ENCODE results near the gene SQOR.
"Not testable (repeated sequence)": the region's sequence is repeated elsewhere in the genome, so short reads cannot be mapped to it uniquely, and the experiment has no call there.

The SQOR gene

DNA sequence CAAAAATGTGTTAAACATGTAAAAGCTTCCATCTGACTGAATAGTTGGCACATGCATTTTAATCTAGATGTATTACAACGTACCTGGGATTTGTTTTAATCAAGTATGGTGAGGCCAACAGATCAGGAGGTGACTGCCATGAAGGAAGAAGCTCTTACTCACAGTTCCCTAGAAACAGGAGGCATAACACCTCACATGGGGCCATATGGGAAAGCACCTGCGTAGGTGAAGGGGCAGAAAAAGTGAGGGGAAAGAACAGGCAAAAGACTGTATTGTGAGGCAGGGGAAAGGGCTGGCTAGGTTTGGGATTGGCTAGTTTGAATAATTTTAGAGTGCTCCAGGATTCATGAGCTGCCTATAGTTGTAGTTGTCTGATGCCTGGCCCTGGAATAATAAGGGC lies 9.6 kb downstream of the SQOR start:
- Histone ChIP-seq H3K4me3 (ENCODE audit: low read depth in 1 of 2, low read length in 2 of 2) (no peak overlapping the region), H3K27me3 (ENCODE audit: control insufficient read depth in 1 of 2, insufficient read depth in 2 of 2, low read length in 2 of 2) (no peaks in the 10 kb centered on the region), H3K9me3 (ENCODE audit: control insufficient read depth in 1 of 2, low read length in 2 of 2) (no peaks in the 10 kb centered on the region), H3K9ac (ENCODE audit: low read depth in 1 of 2, low read length in 2 of 2) (no peak overlapping the region), H3K27ac (ENCODE audit: low read depth, low read length) (no peak overlapping the region), H3K4me1 (ENCODE audit: control insufficient read depth in 1 of 2, insufficient read depth in 2 of 2, low read length in 2 of 2) (peaks cover 57 to 64% of the 10 kb centered on the region in 2 donors), H3K36me3 (ENCODE audit: control insufficient read depth in 1 of 2, insufficient read depth in 2 of 2, low read length in 2 of 2) (no peaks in the 10 kb centered on the region)

GRCh38 chr15:45645026-45645980 lies 10.5 kb downstream of the SQOR start:
- Histone ChIP-seq H3K27me3 (ENCODE audit: control insufficient read depth in 1 of 2, insufficient read depth in 2 of 2, low read length in 2 of 2) (no peaks in the 10 kb centered on the region), H3K4me1 (ENCODE audit: control insufficient read depth in 1 of 2, insufficient read depth in 2 of 2, low read length in 2 of 2) (peaks cover 54 to 58% of the 10 kb centered on the region in 2 donors), H3K4me3 (ENCODE audit: low read depth in 1 of 2, low read length in 2 of 2) (no peak overlapping the region), H3K36me3 (ENCODE audit: control insufficient read depth in 1 of 2, insufficient read depth in 2 of 2, low read length in 2 of 2) (no peaks in the 10 kb centered on the region), H3K27ac (ENCODE audit: low read depth, low read length) (no peak overlapping the region), H3K9me3 (ENCODE audit: control insufficient read depth in 1 of 2, low read length in 2 of 2) (no peaks in the 10 kb centered on the region), H3K9ac (ENCODE audit: low read depth in 1 of 2, low read length in 2 of 2) (no peak overlapping the region)

- no peak overlapping the region for H3K9ac ChIP-seq (ENCODE audit: low read depth in 1 of 2, low read length in 2 of 2)
- H3K27me3 ChIP-seq (ENCODE audit: control insufficient read depth in 1 of 2, insufficient read depth in 2 of 2, low read length in 2 of 2) = no peaks in the 10 kb centered on the region
- no peaks in the 10 kb centered on the region for H3K36me3 ChIP-seq (ENCODE audit: control insufficient read depth in 1 of 2, insufficient read depth in 2 of 2, low read length in 2 of 2)
- H3K27ac ChIP-seq (ENCODE audit: low read depth, low read length) = no peak overlapping the region
- H3K4me3 ChIP-seq (ENCODE audit: low read depth in 1 of 2, low read length in 2 of 2) = no peak overlapping the region
- no peaks in the 10 kb centered on the region for H3K9me3 ChIP-seq (ENCODE audit: control insufficient read depth in 1 of 2, low read length in 2 of 2)
- peaks cover 45 to 48% of the 10 kb centered on the region in 2 donors for H3K4me1 ChIP-seq (ENCODE audit: control insufficient read depth in 1 of 2, insufficient read depth in 2 of 2, low read length in 2 of 2)
Observed at GRCh38 chr15:45646220-45646619, 11.4 kb downstream of the SQOR start.

- H3K36me3 ChIP-seq (ENCODE audit: control insufficient read depth in 1 of 2, insufficient read depth in 2 of 2, low read length in 2 of 2) = no peaks in the 10 kb centered on the region
- H3K27ac ChIP-seq (ENCODE audit: low read depth, low read length) = no peak overlapping the region
- peaks cover 30 to 33% of the 10 kb centered on the region in 2 donors for H3K4me1 ChIP-seq (ENCODE audit: control insufficient read depth in 1 of 2, insufficient read depth in 2 of 2, low read length in 2 of 2)
- no peaks in the 10 kb centered on the region for H3K9me3 ChIP-seq (ENCODE audit: control insufficient read depth in 1 of 2, low read length in 2 of 2)
- no peak overlapping the region for H3K9ac ChIP-seq (ENCODE audit: low read depth in 1 of 2, low read length in 2 of 2)
- H3K4me3 ChIP-seq (ENCODE audit: low read depth in 1 of 2, low read length in 2 of 2) = no peak overlapping the region
- H3K27me3 ChIP-seq (ENCODE audit: control insufficient read depth in 1 of 2, insufficient read depth in 2 of 2, low read length in 2 of 2) = no peaks in the 10 kb centered on the region
Observed at GRCh38 chr15:45647828-45648227, 13.0 kb downstream of the SQOR start.

DNA sequence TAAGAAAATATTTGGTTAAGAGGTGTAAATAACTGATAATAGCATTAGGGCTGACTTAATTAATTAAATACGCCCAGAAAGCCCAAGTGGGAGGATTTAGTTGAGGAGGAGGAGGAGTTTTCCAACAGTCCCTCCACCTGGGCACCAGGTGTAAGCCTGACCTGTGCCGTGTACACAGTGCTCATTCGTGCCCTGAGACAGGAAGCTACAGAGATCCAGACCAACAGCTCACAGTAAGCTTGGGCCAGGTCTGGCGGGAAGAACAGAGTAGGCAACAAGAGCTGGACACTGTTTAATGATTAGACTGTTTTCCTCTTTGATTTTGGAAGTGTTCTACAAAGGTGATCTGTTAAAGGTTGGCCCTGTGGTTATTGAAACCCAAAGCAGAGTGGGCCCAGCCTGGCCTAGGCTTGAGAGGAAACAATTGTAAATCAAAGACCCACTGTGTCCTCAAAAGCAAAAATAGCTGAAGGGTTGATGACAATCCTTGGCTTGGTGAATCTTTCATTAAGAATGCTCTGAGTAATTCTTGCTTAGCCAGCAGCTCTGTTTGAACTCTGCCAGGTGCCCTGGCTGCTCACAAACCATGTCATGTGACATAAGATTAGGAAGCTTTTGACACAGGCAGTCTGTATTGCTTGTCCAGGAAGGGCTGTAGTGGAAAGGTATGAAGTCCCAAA lies 13.8 kb downstream of the SQOR start:
- H3K9me3 ChIP-seq (ENCODE audit: control insufficient read depth in 1 of 2, low read length in 2 of 2) = no peaks in the 10 kb centered on the region
- H3K27ac ChIP-seq (ENCODE audit: low read depth, low read length) = no peak overlapping the region
- peak overlapping the region in 1 of 2 donors; percentile 19 for H3K9ac ChIP-seq (ENCODE audit: low read depth in 1 of 2, low read length in 2 of 2)
- H3K27me3 ChIP-seq (ENCODE audit: control insufficient read depth in 1 of 2, insufficient read depth in 2 of 2, low read length in 2 of 2) = no peaks in the 10 kb centered on the region
- H3K4me1 ChIP-seq (ENCODE audit: control insufficient read depth in 1 of 2, insufficient read depth in 2 of 2, low read length in 2 of 2) = peaks cover 31 to 39% of the 10 kb centered on the region in 2 donors
- H3K4me3 ChIP-seq (ENCODE audit: low read depth in 1 of 2, low read length in 2 of 2) = no peak overlapping the region
- H3K36me3 ChIP-seq (ENCODE audit: control insufficient read depth in 1 of 2, insufficient read depth in 2 of 2, low read length in 2 of 2) = no peaks in the 10 kb centered on the region

DNA sequence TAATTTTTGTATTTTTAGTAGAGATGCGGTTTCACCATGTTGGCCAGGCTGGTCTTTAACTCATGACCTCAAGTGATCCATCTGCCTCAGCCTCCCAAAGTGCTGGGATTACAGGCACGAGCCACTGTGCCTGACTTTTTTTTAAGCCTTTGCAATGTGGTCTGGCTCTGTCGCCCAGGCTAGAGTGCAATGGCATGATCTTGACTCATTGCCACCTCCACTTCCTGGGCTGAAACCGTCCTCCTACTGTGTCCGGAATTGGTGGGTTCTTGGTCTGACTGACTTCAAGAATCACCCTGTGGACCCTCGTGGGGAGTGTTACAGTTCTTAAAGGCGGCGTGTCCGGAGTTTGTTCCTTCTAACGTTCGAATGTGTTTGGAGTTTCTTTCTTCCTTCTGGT lies 15.2 kb downstream of the SQOR start:
- H3K27me3 ChIP-seq (ENCODE audit: control insufficient read depth in 1 of 2, insufficient read depth in 2 of 2, low read length in 2 of 2); H3K36me3 ChIP-seq (ENCODE audit: control insufficient read depth in 1 of 2, insufficient read depth in 2 of 2, low read length in 2 of 2); H3K9ac ChIP-seq (ENCODE audit: low read depth in 1 of 2, low read length in 2 of 2); H3K27ac ChIP-seq (ENCODE audit: low read depth, low read length); H3K4me3 ChIP-seq (ENCODE audit: low read depth in 1 of 2, low read length in 2 of 2); H3K9me3 ChIP-seq (ENCODE audit: control insufficient read depth in 1 of 2, low read length in 2 of 2): not testable (repeated sequence)
- H3K4me1 ChIP-seq (ENCODE audit: control insufficient read depth in 1 of 2, insufficient read depth in 2 of 2, low read length in 2 of 2) = peaks cover 29 to 32% of the 10 kb centered on the region in 2 donors

DNA sequence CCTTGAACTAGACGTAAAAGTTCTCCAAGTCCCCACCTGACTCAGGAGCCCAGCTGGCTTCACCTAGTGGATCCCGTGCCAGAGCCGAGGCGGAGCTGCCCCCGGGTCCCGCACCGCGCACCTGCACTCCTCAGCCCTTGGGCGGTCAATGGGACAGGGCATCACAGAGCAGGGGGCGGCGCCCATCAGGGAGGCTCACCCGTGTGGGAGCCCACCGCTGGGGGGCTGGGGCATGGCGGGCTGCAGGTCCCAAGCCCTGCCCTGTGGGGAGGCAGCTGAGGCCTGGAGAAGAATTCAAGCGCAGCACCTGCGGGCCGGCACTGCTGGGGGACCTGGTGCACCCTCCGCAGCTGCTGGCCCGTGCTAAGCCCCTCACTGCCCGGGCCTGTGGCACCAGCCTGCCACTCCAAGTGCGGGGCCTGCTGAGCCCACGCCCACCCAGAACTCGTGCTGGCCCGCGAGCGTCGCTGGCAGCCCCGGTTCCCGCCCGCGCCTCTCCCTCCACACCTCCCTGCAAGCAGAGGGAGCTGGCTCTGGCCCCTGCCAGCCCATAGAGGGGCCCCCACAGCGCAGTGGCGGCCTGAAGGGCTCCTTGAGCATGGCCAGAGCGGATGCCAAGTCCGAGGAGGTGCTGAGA lies 16.2 kb downstream of the SQOR start:
- H3K27me3 ChIP-seq (ENCODE audit: control insufficient read depth in 1 of 2, insufficient read depth in 2 of 2, low read length in 2 of 2) = no peaks in the 10 kb centered on the region
- H3K4me3 ChIP-seq (ENCODE audit: low read depth in 1 of 2, low read length in 2 of 2) = no peak overlapping the region
- peaks cover 21 to 23% of the 10 kb centered on the region in 2 donors for H3K4me1 ChIP-seq (ENCODE audit: control insufficient read depth in 1 of 2, insufficient read depth in 2 of 2, low read length in 2 of 2)
- no peaks in the 10 kb centered on the region for H3K36me3 ChIP-seq (ENCODE audit: control insufficient read depth in 1 of 2, insufficient read depth in 2 of 2, low read length in 2 of 2)
- H3K9me3 ChIP-seq (ENCODE audit: control insufficient read depth in 1 of 2, low read length in 2 of 2) = no peaks in the 10 kb centered on the region
- no peak overlapping the region for H3K27ac ChIP-seq (ENCODE audit: low read depth, low read length)
- H3K9ac ChIP-seq (ENCODE audit: low read depth in 1 of 2, low read length in 2 of 2) = no peak overlapping the region

DNA sequence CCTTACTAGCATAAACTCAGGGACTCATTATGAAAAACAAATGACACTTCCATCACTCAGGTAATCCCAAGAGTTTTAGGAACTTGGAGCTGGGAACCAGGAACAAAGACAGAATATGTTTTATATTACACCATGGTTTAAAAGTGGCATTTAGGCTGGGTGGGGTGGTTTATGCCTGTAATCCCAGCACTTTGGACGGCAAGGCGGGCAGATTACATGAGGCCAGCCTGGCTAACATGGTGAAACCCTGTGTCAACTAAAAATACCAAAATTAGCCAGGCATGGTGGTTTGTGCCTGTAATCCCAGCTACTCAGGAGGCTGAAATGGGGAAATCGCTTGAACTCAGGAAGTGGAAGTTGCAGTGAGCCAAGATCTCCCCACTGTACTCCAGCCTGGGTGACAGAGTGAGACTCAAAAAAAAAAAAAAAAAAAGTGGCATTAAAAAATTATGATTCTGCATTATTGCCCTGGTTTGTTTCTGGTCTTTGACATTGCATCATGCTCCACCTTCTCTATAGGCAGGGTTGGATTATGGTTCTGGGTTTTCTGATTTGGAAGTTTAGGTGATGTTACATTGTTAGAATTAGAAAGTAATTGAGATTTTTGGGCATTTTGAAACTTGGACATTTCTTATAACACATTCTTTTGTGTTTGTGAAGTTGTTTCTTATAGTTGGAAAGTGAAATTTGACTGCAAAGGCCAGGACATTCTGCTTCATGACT lies 19.0 kb downstream of the SQOR start:
- Histone ChIP-seq H3K9me3 (ENCODE audit: control insufficient read depth in 1 of 2, low read length in 2 of 2) (no peaks in the 10 kb centered on the region), H3K4me3 (ENCODE audit: low read depth in 1 of 2, low read length in 2 of 2) (no peak overlapping the region), H3K27me3 (ENCODE audit: control insufficient read depth in 1 of 2, insufficient read depth in 2 of 2, low read length in 2 of 2) (no peaks in the 10 kb centered on the region), H3K27ac (ENCODE audit: low read depth, low read length) (no peak overlapping the region), H3K4me1 (ENCODE audit: control insufficient read depth in 1 of 2, insufficient read depth in 2 of 2, low read length in 2 of 2) (peaks cover 25 to 34% of the 10 kb centered on the region in 2 donors), H3K36me3 (ENCODE audit: control insufficient read depth in 1 of 2, insufficient read depth in 2 of 2, low read length in 2 of 2) (no peaks in the 10 kb centered on the region), H3K9ac (ENCODE audit: low read depth in 1 of 2, low read length in 2 of 2) (no peak overlapping the region)

GRCh38 chr15:45654749-45655148 lies 19.9 kb downstream of the SQOR start:
- Histone ChIP-seq H3K27ac (ENCODE audit: low read depth, low read length) (no peak overlapping the region), H3K9me3 (ENCODE audit: control insufficient read depth in 1 of 2, low read length in 2 of 2) (no peaks in the 10 kb centered on the region), H3K27me3 (ENCODE audit: control insufficient read depth in 1 of 2, insufficient read depth in 2 of 2, low read length in 2 of 2) (no peaks in the 10 kb centered on the region), H3K4me3 (ENCODE audit: low read depth in 1 of 2, low read length in 2 of 2) (no peak overlapping the region), H3K9ac (ENCODE audit: low read depth in 1 of 2, low read length in 2 of 2) (no peak overlapping the region), H3K4me1 (ENCODE audit: control insufficient read depth in 1 of 2, insufficient read depth in 2 of 2, low read length in 2 of 2) (peaks cover 27 to 34% of the 10 kb centered on the region in 2 donors), H3K36me3 (ENCODE audit: control insufficient read depth in 1 of 2, insufficient read depth in 2 of 2, low read length in 2 of 2) (no peaks in the 10 kb centered on the region)
